ENCODE measurements around the gene ICE2.

ICE2 gene

GRCh38 chr15:60478566-60479360 is at the start of gene ICE2:
Gene ICE2 (minus strand): TSS chr15:60479142. CDS start chr15:60477977, 1,165 bp downstream.
- Histone ChIP-seq H3K79me2 (ENCODE audit: control insufficient read depth, insufficient read depth, low read length, unreplicated experiment) (peaks cover 36% of the 10 kb centered on the region), H3K36me3 (ENCODE audit: insufficient read depth, low read length) (peaks cover 4% of the 10 kb centered on the region; the same call in 1 of the 2 replicates), H3K4me3 (ENCODE audit: low read depth, low read length) (peak within 1 kb of the TSS; percentile 94), H2AFZ (ENCODE audit: low read length, unreplicated experiment) (peak within 1 kb of the TSS; percentile 91), H3K4me1 (ENCODE audit: control insufficient read depth, insufficient read depth, low read length, unreplicated experiment) (peaks cover 28% of the 10 kb centered on the region), H3K27ac (ENCODE audit: low read depth, low read length) (peak within 1 kb of the TSS; percentile 85), H3K27me3 (ENCODE audit: insufficient read depth, low read length) (no peaks in the 10 kb centered on the region)

- peaks cover 31% of the 10 kb centered on the region for H3K4me1 ChIP-seq (ENCODE audit: control insufficient read depth, insufficient read depth, low read length, unreplicated experiment)
- H3K79me2 ChIP-seq (ENCODE audit: control insufficient read depth, insufficient read depth, low read length, unreplicated experiment), result peaks cover 5% of the 10 kb centered on the region
- no peaks in the 10 kb centered on the region for H3K27me3 ChIP-seq (ENCODE audit: insufficient read depth, low read length)
- 0 out of 2 replicates have a peak overlapping the region, but pooled peaks have one; percentile 13 for H3K27ac ChIP-seq (ENCODE audit: low read depth, low read length)
- H2AFZ ChIP-seq (ENCODE audit: low read length, unreplicated experiment), result no peak overlapping the region
- no peaks in the 10 kb centered on the region for H3K36me3 ChIP-seq (ENCODE audit: insufficient read depth, low read length)
- H3K4me3 ChIP-seq (ENCODE audit: low read depth, low read length), result no peak overlapping the region
Measured at GRCh38 chr15:60528530-60528929, 49.6 kb upstream of the ICE2 start.

GRCh38 chr15:60527456-60527855 is 48.5 kb upstream of the ICE2 start:
- H3K36me3 ChIP-seq (ENCODE audit: insufficient read depth, low read length), result no peaks in the 10 kb centered on the region
- H3K79me2 ChIP-seq (ENCODE audit: control insufficient read depth, insufficient read depth, low read length, unreplicated experiment), result peaks cover 5% of the 10 kb centered on the region
- no peak overlapping the region for H3K4me3 ChIP-seq (ENCODE audit: low read depth, low read length)
- H2AFZ ChIP-seq (ENCODE audit: low read length, unreplicated experiment), result no peak overlapping the region
- no peaks in the 10 kb centered on the region for H3K27me3 ChIP-seq (ENCODE audit: insufficient read depth, low read length)
- H3K4me1 ChIP-seq (ENCODE audit: control insufficient read depth, insufficient read depth, low read length, unreplicated experiment), result peaks cover 41% of the 10 kb centered on the region
- no peak overlapping the region for H3K27ac ChIP-seq (ENCODE audit: low read depth, low read length)

GRCh38 chr15:60526127-60526616 is 47.2 kb upstream of the ICE2 start:
- Histone ChIP-seq H3K4me3 (ENCODE audit: low read depth, low read length) (no peak overlapping the region), H3K27ac (ENCODE audit: low read depth, low read length) (no peak overlapping the region), H3K36me3 (ENCODE audit: insufficient read depth, low read length) (no peaks in the 10 kb centered on the region), H3K27me3 (ENCODE audit: insufficient read depth, low read length) (no peaks in the 10 kb centered on the region), H3K79me2 (ENCODE audit: control insufficient read depth, insufficient read depth, low read length, unreplicated experiment) (peaks cover 5% of the 10 kb centered on the region), H3K4me1 (ENCODE audit: control insufficient read depth, insufficient read depth, low read length, unreplicated experiment) (peaks cover 43% of the 10 kb centered on the region), H2AFZ (ENCODE audit: low read length, unreplicated experiment) (no peak overlapping the region)

- H3K4me1 ChIP-seq (ENCODE audit: control insufficient read depth, insufficient read depth, low read length, unreplicated experiment), result peaks cover 45% of the 10 kb centered on the region
- H3K36me3 ChIP-seq (ENCODE audit: insufficient read depth, low read length), result no peaks in the 10 kb centered on the region
- no peak overlapping the region for H3K27ac ChIP-seq (ENCODE audit: low read depth, low read length)
- H3K79me2 ChIP-seq (ENCODE audit: control insufficient read depth, insufficient read depth, low read length, unreplicated experiment), result peaks cover 7% of the 10 kb centered on the region
- H3K4me3 ChIP-seq (ENCODE audit: low read depth, low read length), result no peak overlapping the region
- H3K27me3 ChIP-seq (ENCODE audit: insufficient read depth, low read length), result no peaks in the 10 kb centered on the region
- no peak overlapping the region for H2AFZ ChIP-seq (ENCODE audit: low read length, unreplicated experiment)
Measured at GRCh38 chr15:60525341-60526039, 46.5 kb upstream of the ICE2 start.

GRCh38 chr15:60523056-60523455 is 44.1 kb upstream of the ICE2 start:
- Histone ChIP-seq H3K27ac (ENCODE audit: low read depth, low read length) (peak overlapping the region; percentile 58), H3K27me3 (ENCODE audit: insufficient read depth, low read length) (no peaks in the 10 kb centered on the region), H3K79me2 (ENCODE audit: control insufficient read depth, insufficient read depth, low read length, unreplicated experiment) (peaks cover 9% of the 10 kb centered on the region), H3K4me1 (ENCODE audit: control insufficient read depth, insufficient read depth, low read length, unreplicated experiment) (peaks cover 51% of the 10 kb centered on the region), H3K4me3 (ENCODE audit: low read depth, low read length) (no peak overlapping the region), H2AFZ (ENCODE audit: low read length, unreplicated experiment) (no peak overlapping the region), H3K36me3 (ENCODE audit: insufficient read depth, low read length) (no peaks in the 10 kb centered on the region)

- Histone ChIP-seq H3K4me3 (ENCODE audit: low read depth, low read length) (0 out of 2 replicates have a peak overlapping the region, but pooled peaks have one; percentile 2), H3K79me2 (ENCODE audit: control insufficient read depth, insufficient read depth, low read length, unreplicated experiment) (peaks cover 3% of the 10 kb centered on the region), H3K36me3 (ENCODE audit: insufficient read depth, low read length) (no peaks in the 10 kb centered on the region), H3K27ac (ENCODE audit: low read depth, low read length) (0 out of 2 replicates have a peak overlapping the region, but pooled peaks have one; percentile 28), H3K4me1 (ENCODE audit: control insufficient read depth, insufficient read depth, low read length, unreplicated experiment) (peaks cover 45% of the 10 kb centered on the region), H3K27me3 (ENCODE audit: insufficient read depth, low read length) (no peaks in the 10 kb centered on the region), H2AFZ (ENCODE audit: low read length, unreplicated experiment) (peak overlapping the region; percentile 5)
Measured at GRCh38 chr15:60520825-60521368, 42.0 kb upstream of the ICE2 start.

- H3K79me2 ChIP-seq (ENCODE audit: control insufficient read depth, insufficient read depth, low read length, unreplicated experiment), result peaks cover 3% of the 10 kb centered on the region
- no peaks in the 10 kb centered on the region for H3K36me3 ChIP-seq (ENCODE audit: insufficient read depth, low read length)
- 0 out of 2 replicates have a peak overlapping the region, but pooled peaks have one; percentile 2 for H3K4me3 ChIP-seq (ENCODE audit: low read depth, low read length)
- H2AFZ ChIP-seq (ENCODE audit: low read length, unreplicated experiment), result peak overlapping the region; percentile 5
- peak overlapping the region; percentile 28 for H3K27ac ChIP-seq (ENCODE audit: low read depth, low read length)
- no peaks in the 10 kb centered on the region for H3K27me3 ChIP-seq (ENCODE audit: insufficient read depth, low read length)
- H3K4me1 ChIP-seq (ENCODE audit: control insufficient read depth, insufficient read depth, low read length, unreplicated experiment), result peaks cover 39% of the 10 kb centered on the region
Measured at GRCh38 chr15:60520013-60520824, 41.3 kb upstream of the ICE2 start.

- H3K4me1 ChIP-seq (ENCODE audit: control insufficient read depth, insufficient read depth, low read length, unreplicated experiment), result peaks cover 36% of the 10 kb centered on the region
- no peak overlapping the region for H2AFZ ChIP-seq (ENCODE audit: low read length, unreplicated experiment)
- no peaks in the 10 kb centered on the region for H3K27me3 ChIP-seq (ENCODE audit: insufficient read depth, low read length)
- H3K4me3 ChIP-seq (ENCODE audit: low read depth, low read length), result no peak overlapping the region
- peak overlapping the region; percentile 21; the same call in 1 of the 2 replicates for H3K27ac ChIP-seq (ENCODE audit: low read depth, low read length)
- H3K79me2 ChIP-seq (ENCODE audit: control insufficient read depth, insufficient read depth, low read length, unreplicated experiment), result peaks cover 3% of the 10 kb centered on the region
- H3K36me3 ChIP-seq (ENCODE audit: insufficient read depth, low read length), result no peaks in the 10 kb centered on the region
Measured at GRCh38 chr15:60519218-60519617, 40.3 kb upstream of the ICE2 start.

- H3K4me3 ChIP-seq (ENCODE audit: low read depth, low read length), result no peak overlapping the region
- peaks cover 29% of the 10 kb centered on the region for H3K4me1 ChIP-seq (ENCODE audit: control insufficient read depth, insufficient read depth, low read length, unreplicated experiment)
- H3K79me2 ChIP-seq (ENCODE audit: control insufficient read depth, insufficient read depth, low read length, unreplicated experiment), result peaks cover 3% of the 10 kb centered on the region
- H3K27ac ChIP-seq (ENCODE audit: low read depth, low read length), result no peak overlapping the region
- H3K27me3 ChIP-seq (ENCODE audit: insufficient read depth, low read length), result no peaks in the 10 kb centered on the region
- H3K36me3 ChIP-seq (ENCODE audit: insufficient read depth, low read length), result peaks cover 4% of the 10 kb centered on the region; the same call in 1 of the 2 replicates
- no peak overlapping the region for H2AFZ ChIP-seq (ENCODE audit: low read length, unreplicated experiment)
Measured at GRCh38 chr15:60518511-60518910, 39.6 kb upstream of the ICE2 start.

Measured in ACC112 (cell line).